T47D (cell line): ENCODE results near the gene TAF13.
"Not testable (repeated sequence)": the region's sequence is repeated elsewhere in the genome, so short reads cannot be mapped to it uniquely, and the experiment has no call there.

Experiments
- DNase-seq, 2 experiments: peaks; one replicate each; pipeline versions ENCODE4 v3.0.0 to v3.0.0-alpha.2; 2011 to 2012; ENCODE audit warnings: low read depth in 1 of 2, low spot score in 1 of 2
- JUND ChIP-seq: IDR thresholded peaks from 2 replicates; pipeline ENCODE4 v1.6.1; 2012; ENCODE audit warnings: low read depth
- in situ Hi-C: cut with HindIII; loops from 2 replicates; pipeline ENCODE4 v1.10.0; 2016; ENCODE audit warnings: low sequenced_read_pairs, low pct_unique_long_range_greater_than_20kb

Gene TAF13

DNA sequence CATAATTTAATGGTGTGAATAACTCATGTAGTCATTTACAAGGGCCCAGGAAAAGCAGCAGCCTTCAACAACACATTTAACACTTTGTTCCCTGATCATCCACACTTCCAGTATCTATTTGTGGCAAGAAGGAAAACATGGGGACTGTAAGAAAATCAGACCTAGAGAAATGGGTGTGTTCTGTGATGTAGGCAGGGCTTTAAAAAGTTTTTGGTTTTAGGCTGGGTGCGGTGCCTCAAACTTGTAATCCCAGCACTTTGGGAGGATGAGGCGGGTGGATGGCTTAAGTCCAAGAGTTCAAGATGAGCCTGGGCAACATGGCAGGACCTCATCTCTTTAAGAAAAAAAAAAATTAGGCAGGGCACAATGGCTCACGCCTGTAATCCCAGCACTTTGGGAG lies 19.7 kb downstream of the TAF13 start:
- no peak for DNase-seq

DNA sequence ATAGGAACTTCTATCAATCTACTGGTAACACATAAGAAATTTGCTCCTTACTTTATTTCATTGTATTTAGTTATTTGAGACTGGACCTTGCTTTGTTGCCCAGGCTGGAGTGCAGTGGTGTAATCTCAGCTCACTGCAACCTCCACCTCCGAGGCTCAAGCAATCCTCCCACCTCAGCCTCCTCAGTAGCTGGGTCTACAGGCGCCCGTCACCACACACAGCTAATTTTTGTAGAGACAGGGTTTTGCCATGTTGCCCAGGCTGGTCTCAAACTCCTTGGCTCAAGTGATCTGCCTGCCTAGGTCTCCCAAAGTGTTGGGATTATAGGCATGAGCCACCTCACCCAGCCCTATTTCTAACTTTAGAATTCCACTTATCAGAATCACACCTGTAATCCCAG lies 23.7 kb downstream of the TAF13 start:
- in situ Hi-C loops, DNase-seq: not testable (repeated sequence)

More for the DNA sequence above, 19.7 kb downstream of the TAF13 start:
- no peak for TF ChIP-seq JUND
- in situ Hi-C loops = no loop called here

DNA sequence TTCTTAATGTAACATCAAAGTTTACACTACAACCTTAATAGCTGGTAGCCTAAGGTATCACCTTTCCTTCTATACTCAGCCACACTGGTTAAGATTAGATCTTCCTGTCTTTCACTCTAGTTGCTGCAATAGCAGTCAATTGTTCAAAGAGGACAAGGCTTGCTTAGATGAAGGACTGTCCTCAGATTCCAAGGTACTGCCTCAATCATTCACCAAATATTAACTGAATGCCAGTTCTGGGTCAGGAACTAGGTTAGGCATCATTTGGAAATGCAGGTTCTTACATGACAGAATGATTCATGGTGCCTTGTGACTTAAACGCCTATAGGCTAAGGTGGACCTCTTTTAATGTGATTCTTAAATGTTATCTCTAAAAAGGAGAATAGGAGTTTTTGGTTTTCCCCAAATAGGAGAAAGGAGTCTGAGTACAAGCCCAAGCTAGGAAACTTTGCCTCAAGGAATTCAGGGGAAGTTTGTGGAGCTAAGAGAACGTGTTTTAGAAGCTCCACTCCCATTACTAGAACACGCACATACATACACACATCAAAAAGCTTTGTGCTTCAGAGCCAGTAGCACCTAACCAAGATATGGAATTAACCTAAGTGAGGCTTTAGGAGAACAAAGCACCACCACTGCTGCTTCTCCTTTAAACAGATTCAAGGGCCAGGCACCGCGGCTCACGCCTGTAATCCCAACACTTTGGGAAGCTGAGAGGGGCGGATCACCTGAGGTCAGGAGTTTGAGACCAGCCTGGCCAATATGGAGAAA lies 25.4 kb downstream of the TAF13 start:
- TF ChIP-seq JUND = no peak
- in situ Hi-C loops = no loop called here
- peak in 1 of 2 experiments; percentile 22 for DNase-seq

DNA sequence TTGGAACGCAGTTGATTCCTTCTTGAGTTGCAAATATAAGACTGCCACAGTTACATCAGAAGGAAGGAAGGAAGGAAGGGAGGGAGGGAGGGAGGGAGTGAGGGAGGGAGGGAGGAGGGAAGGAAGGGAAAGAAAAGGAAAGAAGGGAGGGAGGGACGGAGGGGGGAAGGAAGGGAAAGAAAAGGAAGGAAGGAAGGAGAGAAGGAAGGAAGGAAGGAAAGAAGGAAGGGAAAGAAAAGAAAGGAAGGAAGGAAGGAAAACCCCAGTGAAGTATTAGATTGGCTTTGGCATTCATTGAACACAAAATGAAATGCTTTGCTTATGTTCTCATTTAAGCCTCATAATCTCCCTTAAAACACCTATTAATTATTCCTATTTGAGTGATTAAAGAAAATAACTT lies 27.5 kb downstream of the TAF13 start:
- DNase-seq = no peak
- TF ChIP-seq JUND = no peak
- in situ Hi-C loops = no loop called here

DNA sequence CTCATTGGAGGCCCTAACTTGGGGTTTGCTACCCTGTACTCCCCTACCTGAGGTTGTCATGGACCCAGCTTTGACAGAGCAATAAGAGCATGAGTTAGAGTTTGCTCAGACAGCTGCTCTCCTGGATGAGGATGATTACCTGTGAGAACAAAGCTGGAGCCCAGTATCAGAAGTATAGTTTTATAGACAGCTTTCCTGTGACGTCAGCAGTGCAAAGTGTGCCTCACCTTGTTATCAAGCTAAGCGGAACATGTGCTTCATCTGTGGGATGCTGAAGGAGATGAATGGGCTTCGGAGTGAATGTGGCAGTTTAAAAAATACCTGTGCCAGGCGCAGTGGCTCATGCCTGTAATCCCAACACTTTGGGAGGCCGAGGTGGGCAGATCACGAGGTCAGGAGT lies 28.5 kb downstream of the TAF13 start:
- TF ChIP-seq JUND = no peak
- DNase-seq = no peak
- in situ Hi-C loops = no loop called here

DNA sequence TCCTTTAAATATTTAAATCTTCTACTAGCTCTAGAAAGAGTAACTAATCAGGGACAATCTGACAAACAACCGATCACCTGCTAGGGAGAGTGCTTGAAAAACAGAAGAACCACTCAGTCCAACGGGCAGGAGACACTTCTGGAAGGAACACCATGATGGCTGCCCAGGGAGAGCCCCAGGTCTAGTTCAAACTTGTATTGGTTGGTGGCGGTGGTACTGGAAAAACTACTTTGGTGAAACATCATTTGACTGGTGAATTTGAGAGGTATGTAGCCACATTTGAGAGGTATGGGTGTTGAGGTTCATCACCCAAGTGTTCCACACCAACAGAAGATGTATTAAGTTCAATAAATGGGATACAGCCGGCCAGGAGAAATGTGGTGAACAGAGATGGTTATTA lies 29.1 kb downstream of the TAF13 start:
- in situ Hi-C loops = no loop called here
- DNase-seq = no peak
- no peak for TF ChIP-seq JUND

DNA sequence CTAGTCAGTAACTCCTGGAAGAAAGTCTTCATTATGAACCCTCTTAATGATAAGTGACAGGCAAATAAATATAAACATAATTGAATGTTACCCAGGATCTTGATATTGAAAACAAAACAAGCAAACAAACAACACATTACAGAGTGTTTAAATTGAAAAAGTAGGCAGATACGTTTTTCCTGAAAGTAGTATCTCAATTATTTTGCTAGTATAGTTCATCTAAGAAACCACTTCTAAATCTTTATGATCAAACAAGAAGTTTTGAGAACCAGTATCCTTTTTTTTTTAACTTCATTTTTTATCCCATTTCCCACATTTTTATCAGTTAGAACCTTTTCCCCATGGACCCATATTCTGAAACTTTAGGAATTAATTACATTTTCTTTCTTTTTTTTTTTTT lies 30.2 kb downstream of the TAF13 start:
- TF ChIP-seq JUND = no peak
- in situ Hi-C loops = no loop called here
- no peak for DNase-seq

DNA sequence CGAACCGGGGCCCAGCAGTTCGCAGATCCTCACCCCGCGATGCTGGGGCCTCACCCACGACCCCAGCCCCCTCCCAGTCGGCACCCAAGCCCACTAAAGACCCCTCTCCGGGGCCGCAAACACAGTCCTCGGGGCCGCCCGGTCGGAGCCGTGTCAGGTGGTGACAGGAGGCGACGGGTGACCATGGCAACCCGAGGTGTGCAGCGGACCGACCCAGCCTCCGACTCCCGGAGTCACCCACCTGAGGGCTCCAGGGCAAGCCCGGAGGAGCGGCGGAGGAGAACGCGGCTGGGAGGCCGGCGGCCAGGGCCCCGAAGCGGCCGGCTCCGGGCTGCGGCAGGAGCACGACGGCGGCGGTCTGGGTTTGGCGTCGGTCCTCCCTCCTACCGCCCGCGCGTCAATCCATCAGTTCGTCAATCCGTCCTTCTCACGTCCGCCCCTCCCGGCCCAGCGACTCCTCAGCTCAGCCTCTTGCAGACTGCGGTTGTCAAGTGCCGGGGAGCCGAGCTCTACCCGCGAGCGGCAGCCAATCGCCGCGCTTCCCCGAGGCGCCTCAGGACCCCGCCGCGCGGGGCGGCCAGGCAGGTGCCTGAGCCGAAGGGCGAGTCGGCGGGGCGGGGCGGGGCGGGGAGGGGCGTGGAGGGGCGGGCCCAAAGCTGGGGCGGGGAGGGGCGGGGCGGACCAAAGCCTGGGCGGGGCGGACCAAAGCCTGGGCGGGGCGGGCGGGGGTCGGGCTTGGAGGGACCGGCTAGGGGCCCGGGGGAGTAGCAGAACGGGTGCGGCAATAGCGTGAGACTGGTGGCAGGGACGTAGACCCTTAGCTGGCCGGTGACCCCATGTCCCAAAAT lies 34.0 kb downstream of the TAF13 start, which contains the start of gene WDR47:
TSS of gene WDR47 (minus strand) at position 482 of the 848 bp plus-strand sequence. CDS start 18,590 bp downstream, outside the sequence.
- DNase-seq = peak; percentile 95 to 96
- TF ChIP-seq JUND = no peak
- in situ Hi-C loops = no loop called here

DNA sequence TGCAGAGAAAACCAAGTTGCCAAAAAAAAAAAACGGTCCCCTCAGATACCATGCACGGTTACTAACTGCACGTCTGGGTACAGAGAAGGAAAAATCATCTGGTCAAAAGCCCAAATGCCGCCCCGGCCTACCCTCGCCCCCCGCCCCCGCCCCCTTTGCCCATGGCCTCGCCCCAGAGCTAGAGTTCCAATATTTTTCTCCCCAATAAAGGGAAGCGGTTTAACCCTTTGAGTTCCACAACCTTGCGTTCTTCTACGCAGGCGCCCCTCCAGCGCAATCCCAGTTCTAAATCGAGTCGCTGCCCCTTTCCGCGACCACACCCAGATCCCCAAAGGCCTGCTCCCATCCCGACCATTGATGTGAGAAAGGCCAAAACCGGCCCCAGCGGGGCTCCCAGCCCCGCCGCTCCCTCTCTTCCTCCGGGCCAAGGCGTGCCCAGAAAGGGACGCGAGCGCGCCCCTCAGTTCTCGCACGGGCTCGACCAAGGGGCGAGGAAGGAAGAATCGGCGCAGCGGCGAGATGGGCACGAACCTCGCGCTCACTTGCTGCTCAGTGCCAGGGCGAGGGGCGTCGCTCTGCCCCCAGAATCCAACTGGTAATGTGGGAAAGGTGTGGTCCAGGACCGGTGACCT lies 34.7 kb downstream of the TAF13 start:
- no peak for DNase-seq
- in situ Hi-C loops = no loop called here
- no peak for TF ChIP-seq JUND

DNA sequence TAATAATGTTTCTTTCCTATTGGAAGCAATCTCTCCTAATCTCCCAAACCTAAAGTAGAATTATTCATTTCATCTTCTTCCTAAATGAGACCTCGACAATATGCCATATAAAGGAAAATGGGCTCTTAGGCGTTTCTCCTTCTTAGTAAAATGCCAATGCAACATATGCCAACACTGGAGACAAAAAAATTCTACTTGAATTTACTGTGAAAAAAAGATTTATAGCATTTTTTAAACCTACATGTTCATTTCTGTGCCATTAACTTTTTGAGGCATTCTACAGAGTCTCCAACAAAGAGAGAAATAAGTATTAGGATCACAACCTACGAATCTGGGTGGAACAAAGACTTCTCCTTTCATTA lies 35.2 kb downstream of the TAF13 start:
- no peak for DNase-seq
- in situ Hi-C loops = no loop called here
- TF ChIP-seq JUND = no peak

DNA sequence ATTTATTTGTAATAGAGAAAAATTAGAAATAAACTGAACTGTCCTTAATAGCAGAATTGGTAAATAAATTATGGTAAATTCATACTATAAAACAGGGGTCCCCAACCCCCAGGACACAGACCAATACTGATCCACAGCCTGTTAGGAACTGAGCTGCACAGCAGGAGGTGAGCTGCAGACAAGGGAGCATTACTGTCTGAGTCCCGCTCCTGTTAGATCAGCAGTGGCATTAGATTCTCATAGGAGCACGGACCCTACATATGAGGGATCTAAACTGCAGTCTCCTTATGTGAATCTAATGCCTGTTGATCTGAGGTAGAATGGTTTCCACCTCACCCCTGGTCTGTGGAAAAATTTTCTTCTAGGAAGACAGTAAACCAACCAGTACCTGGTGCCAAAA lies 41.4 kb downstream of the TAF13 start:
- TF ChIP-seq JUND = no peak
- DNase-seq = no peak
- in situ Hi-C loops = no loop called here

DNA sequence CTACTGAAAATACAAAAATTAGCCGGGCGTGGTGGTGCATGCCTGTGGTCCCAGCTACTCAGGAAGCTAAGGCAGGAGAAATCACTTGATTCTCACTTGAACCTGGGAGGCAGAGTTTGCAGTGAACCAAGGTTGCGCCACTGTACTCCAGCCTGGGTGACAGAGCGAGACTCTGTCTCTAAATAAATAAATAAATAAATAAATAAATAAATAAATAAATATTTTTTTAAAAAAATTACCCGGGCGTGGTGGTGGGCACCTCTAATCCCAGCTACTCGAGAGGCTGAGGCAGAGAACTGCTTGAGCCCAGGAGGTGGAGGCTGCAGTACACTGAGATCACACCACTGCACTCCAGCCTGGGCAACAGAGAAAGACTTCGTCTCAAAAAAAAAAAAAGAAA lies 46.3 kb downstream of the TAF13 start:
- in situ Hi-C loops, DNase-seq: not testable (repeated sequence)

DNA sequence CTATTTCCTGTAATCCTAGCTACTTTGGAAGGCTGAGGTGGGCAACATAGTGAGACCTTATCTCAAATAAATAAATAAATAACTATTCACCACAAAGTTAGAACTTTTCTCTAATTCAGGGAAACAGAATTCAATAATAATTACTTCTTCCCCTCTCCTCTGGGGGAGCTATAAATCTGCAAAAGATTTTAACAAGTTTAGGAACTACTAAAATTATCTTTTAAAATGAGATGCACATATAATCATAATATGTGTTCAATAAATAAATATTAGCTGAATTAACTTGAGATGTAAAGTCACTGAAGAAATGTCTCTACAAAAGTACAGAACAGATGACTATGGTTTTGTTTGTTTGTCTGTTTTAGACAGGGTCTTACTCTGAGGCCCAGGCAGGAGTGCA lies 48.0 kb downstream of the TAF13 start:
- in situ Hi-C loops = no loop called here
- no peak for TF ChIP-seq JUND
- DNase-seq = no peak
